T47D (cell line): ENCODE results near the gene CORO7.
"Not testable (repeated sequence)": the region's sequence is repeated elsewhere in the genome, so short reads cannot be mapped to it uniquely, and the experiment has no call there.

Source experiments
- DNase-seq, 2 experiments: peaks; one replicate each; pipeline versions ENCODE4 v3.0.0 to v3.0.0-alpha.2; 2011 to 2012; ENCODE audit warnings: low read depth in 1 of 2, low spot score in 1 of 2
- JUND ChIP-seq: IDR thresholded peaks from 2 replicates; pipeline ENCODE4 v1.6.1; 2012; ENCODE audit warnings: low read depth
- in situ Hi-C: cut with HindIII; loops from 2 replicates; pipeline ENCODE4 v1.10.0; 2016; ENCODE audit warnings: low sequenced_read_pairs, low pct_unique_long_range_greater_than_20kb

The CORO7 gene

DNA sequence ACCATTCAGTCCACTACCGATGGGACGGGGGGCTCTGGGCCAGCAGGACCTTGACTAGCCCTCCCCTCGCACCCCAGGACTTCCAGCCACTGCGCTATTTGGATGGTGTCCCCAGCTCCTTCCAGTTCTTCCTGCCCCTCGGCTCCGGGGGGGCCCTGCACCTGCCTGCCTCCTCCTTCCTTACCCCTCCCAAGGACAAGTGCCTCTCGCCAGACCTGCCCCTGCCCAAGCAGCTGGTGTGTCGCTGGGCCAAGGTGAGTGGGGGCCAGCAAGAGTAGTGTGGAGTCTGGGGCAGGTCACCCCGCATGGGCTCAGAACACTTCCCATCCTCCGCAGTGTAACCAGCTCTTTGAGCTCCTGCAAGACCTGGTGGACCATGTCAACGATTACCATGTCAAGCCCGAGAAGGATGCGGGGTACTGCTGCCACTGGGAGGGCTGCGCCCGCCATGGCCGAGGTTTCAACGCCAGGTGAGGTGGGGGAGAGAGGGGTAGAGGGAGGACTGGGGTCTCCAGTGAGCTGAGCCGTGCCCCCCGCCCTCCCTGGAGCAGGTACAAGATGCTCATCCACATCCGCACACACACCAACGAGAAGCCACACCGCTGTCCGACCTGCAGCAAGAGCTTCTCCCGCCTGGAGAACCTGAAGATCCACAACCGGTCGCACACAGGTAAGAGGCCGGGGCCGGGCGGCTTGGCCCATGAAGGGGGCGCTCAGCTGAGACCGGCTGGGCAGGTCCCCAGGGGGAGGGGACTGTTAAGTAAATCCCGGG lies 81.5 kb downstream of the CORO7 start:
- TF ChIP-seq JUND: no peak
- in situ Hi-C loops: no loop called here
- no peak for DNase-seq

- DNase-seq, in situ Hi-C loops: not testable (repeated sequence)
These were observed 82.7 kb downstream of the CORO7 start for GRCh38 chr16:4333714-4334113.

GRCh38 chr16:4333308-4333638 lies 83.1 kb downstream of the CORO7 start:
- in situ Hi-C loops: no loop called here
- DNase-seq: no peak
- no peak for TF ChIP-seq JUND

- no peak for DNase-seq
- in situ Hi-C loops: no loop called here
- no peak for TF ChIP-seq JUND
These were observed 83.6 kb downstream of the CORO7 start for GRCh38 chr16:4332623-4333307.

GRCh38 chr16:4332083-4332482 lies 84.3 kb downstream of the CORO7 start:
- in situ Hi-C loops: no loop called here
- TF ChIP-seq JUND: no peak
- DNase-seq: no peak

DNA sequence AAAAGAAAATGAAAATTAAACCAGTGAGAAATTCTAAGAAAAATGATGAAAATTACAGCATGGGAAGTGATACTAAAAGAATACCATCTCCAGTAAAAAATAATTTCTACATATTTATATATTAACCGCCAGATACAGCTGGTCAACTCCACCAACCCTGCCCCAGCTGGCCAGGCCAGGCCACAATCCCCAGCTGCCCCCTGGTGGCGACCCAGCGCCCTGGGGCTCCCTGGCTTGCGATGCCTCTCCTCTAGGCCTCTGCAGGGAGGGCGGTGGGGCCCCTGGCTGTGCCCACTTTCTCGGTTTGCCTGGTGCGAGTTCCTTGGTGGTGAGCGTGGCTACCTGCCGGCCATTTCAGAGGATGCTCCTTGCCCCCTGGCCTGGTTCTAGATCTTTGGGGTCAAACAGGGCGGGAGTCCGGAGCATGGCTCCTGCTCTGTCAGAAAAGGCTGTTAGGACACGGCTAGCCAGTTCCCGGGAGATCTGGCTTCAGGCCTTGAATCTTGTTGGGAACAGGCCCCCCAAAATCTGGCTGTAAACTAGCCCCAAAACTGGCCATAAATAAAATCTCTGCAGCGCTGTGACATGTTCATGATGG lies 86.0 kb downstream of the CORO7 start:
- in situ Hi-C loops: no loop called here
- peak; percentile 71 to 85 for DNase-seq
- TF ChIP-seq JUND: no peak

DNA sequence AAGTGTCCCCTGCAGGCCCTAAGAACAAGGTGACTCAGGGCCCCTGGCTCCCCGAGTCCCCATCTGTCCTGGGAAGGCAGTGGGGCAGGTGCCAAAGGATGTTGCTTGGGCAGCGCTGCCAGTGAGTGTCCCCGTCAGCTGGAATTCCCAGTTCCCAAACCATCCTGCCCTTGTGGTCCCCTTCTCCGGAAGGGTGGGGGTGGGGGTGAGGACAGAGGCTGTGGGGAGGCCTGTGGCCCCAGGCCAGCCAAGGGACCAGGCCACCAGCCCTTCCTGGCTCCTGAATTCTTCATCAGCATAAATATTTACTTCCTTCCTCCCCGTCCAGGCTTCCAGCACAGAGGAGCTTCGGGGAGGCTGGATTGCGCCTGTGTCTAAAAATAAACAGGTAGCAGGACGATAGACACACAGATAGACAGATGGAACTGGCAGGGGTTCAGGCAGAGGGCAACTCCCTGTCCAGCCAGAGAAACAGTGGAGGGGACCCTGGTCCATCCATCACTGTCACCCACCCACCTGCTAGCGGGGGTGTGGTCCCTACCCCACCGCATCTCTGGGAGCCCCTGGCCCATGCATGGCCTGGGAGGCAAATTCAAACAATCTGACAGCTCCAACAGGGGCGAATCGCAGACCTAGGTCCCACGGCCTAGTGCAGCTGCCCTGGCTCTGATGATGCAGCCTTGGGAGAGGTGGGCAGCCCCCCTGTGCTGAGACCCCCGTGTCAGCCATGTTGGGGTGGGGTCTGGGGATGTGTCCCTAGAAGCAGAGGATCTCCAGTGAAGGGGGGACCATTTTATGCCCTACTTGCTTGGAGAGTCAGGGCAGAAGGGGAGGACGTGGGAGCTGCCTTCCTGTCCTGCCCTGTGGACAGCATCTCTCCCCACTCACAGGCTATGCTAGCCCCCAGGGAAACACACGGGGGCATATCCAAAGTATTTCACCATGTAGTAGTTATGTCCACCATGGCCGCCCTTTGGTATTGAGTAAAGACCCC lies 87.3 kb downstream of the CORO7 start:
- TF ChIP-seq JUND: no peak
- in situ Hi-C loops: no loop called here
- DNase-seq: peak in 1 of 2 experiments; percentile 38

DNA sequence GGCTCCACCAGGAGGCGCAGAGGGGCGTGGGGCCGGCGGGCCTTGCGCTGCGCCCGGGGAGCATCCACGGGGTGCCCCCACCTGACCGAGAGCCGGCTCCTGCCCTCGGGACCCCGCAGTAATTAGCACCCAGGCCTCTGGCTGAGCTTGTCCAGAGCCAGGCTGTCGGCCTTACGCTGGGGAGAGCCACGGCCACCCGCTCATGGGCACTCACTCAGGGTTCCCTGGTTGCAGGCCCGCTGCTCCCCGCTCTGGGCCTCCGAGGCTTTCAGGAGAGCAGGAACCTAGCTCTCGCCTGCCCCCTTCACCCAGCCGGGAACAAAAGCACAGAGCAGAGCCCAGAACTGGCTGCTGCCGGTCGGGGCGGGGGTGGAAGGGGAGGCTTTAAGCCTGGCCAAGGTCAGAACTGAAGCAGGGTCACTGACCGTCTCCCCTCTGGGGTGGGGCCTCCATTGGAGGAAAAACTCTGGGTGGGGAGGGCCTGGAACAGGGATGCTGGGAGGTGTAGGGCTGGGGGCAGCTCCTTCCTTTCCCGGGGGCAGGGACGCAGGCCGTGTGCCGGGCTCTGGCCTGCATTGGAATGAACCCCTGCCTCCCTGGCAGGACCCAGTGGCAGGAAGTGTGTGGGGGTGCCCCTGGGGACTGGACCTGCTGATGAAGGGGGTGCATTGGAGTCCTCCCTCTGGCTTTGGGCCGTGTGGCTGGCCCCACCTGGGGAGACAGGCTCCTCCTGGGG lies 88.2 kb downstream of the CORO7 start:
- DNase-seq: peak; percentile 79 to 90
- in situ Hi-C loops: no loop called here
- no peak for TF ChIP-seq JUND

DNA sequence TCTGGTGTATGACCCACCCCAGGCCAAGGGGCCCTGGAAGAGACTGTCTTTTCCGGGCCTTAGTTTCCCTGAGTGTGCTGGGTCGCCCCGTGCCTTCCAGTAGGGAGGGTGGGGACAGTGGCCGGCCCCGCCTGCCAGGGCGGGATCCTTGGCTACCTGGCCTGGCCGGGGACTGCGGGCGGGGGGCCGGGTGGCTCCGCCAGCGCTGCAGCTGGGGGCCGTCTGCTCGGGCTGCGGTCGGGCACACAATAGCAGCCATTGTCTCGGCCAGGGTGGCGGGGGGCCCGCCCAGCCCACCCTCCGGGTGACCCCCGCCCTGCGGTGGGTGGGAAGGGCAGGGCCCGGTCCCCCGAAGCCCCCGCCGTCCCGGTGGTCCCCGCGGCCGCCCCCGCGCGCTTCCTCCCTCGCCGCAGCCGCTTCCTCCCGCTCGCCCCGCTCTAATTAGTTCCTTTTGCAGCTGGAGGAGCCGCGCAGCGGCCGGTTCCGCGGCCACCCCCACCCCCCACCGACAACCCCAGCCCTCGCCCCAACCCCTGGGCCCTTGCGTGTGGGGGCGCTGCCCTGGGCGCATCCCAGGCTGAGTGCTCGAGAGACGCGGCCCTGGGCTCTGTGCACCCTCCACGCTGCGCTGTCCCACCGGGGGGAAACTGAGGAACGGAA lies 88.9 kb downstream of the CORO7 start:
- DNase-seq: no peak
- TF ChIP-seq JUND: no peak
- in situ Hi-C loops: no loop called here

GRCh38 chr16:4325253-4325758 lies 91.1 kb downstream of the CORO7 start:
- no peak for DNase-seq
- in situ Hi-C loops: no loop called here
- TF ChIP-seq JUND: no peak

- DNase-seq: no peak
- no peak for TF ChIP-seq JUND
- in situ Hi-C loops: no loop called here
These were observed 91.7 kb downstream of the CORO7 start for GRCh38 chr16:4324492-4325252.
